Measurements from ENCODE around the gene NFIB.

NFIB gene

GRCh38 chr9:14147738-14148137 lies 166.2 kb downstream of the NFIB start:
- no peak for DNase-seq (ENCODE audit: low spot score)

GRCh38 chr9:14146201-14146874 lies 167.6 kb downstream of the NFIB start:
- no peak for DNase-seq (ENCODE audit: low spot score)

- DNase-seq (ENCODE audit: low spot score), result peak; percentile 34
Observed at GRCh38 chr9:14144215-14144614, 169.7 kb downstream of the NFIB start.

- DNase-seq (ENCODE audit: low spot score), result no peak
Observed at GRCh38 chr9:14141699-14142098, 172.2 kb downstream of the NFIB start.

- DNase-seq (ENCODE audit: low spot score), result no peak
Observed at GRCh38 chr9:14140096-14140697, 173.7 kb downstream of the NFIB start.

GRCh38 chr9:14139287-14139686 lies 174.7 kb downstream of the NFIB start:
- no peak for DNase-seq (ENCODE audit: low spot score)

GRCh38 chr9:14136646-14137370 lies 177.1 kb downstream of the NFIB start:
- DNase-seq (ENCODE audit: low spot score), result no peak

GRCh38 chr9:14136047-14136635 lies 177.8 kb downstream of the NFIB start:
- no peak for DNase-seq (ENCODE audit: low spot score)

- DNase-seq (ENCODE audit: low spot score), result no peak
Observed at GRCh38 chr9:14135421-14135820, 178.5 kb downstream of the NFIB start.

- DNase-seq (ENCODE audit: low spot score), result peak; percentile 12
Observed at GRCh38 chr9:14133394-14133793, 180.5 kb downstream of the NFIB start.

GRCh38 chr9:14132775-14133174 lies 181.2 kb downstream of the NFIB start:
- DNase-seq (ENCODE audit: low spot score), result no peak

- DNase-seq (ENCODE audit: low spot score), result no peak
Observed at GRCh38 chr9:14131356-14132088, 182.4 kb downstream of the NFIB start.

GRCh38 chr9:14127656-14128055 lies 186.3 kb downstream of the NFIB start:
- DNase-seq (ENCODE audit: low spot score), result no peak

GRCh38 chr9:14119694-14120514 lies 194.0 kb downstream of the NFIB start:
- DNase-seq (ENCODE audit: low spot score), result no peak

- no peak for DNase-seq (ENCODE audit: low spot score)
Observed at GRCh38 chr9:14112226-14112625, 201.7 kb downstream of the NFIB start.

GRCh38 chr9:14111696-14112095 lies 202.2 kb downstream of the NFIB start:
- no peak for DNase-seq (ENCODE audit: low spot score)

- DNase-seq (ENCODE audit: low spot score), result no peak
Observed at GRCh38 chr9:14107977-14108376, 206.0 kb downstream of the NFIB start.

- no peak for DNase-seq (ENCODE audit: low spot score)
Observed at GRCh38 chr9:14107495-14107894, 206.4 kb downstream of the NFIB start.

GRCh38 chr9:14106699-14107098 lies 207.2 kb downstream of the NFIB start:
- DNase-seq (ENCODE audit: low spot score), result no peak

- DNase-seq (ENCODE audit: low spot score), result no peak
Observed at GRCh38 chr9:14104496-14104895, 209.4 kb downstream of the NFIB start.

GRCh38 chr9:14103115-14103514 lies 210.8 kb downstream of the NFIB start:
- no peak for DNase-seq (ENCODE audit: low spot score)
